OCI-LY3 (cell line): ENCODE measurements around the gene IL22RA1.

ENCODE experiments used
- H2AFZ ChIP-seq: fragments of 200-600, 300-600 bp; shearing (Covaris generic); 2 replicates; pipeline ENCODE4 v1.6.0; 2014; ENCODE audit warnings: antibody characterized with exemption, low read depth, low read length
- H3K27ac ChIP-seq: fragments of 200-600, 300-600 bp; sonication (generic); 2 replicates; pipeline ENCODE4 v1.5.1; 2014; ENCODE audit warnings: mild to moderate bottlenecking, low read length, moderate library complexity, mixed read lengths
- H3K27me3 ChIP-seq: fragments of 200-600, 300-600 bp; sonication (generic); 2 replicates; pipeline ENCODE4 v1.6.1; 2014; ENCODE audit warnings: low read depth, low read length, mixed read lengths
- H3K36me3 ChIP-seq: fragments of 200-600, 300-600 bp; sonication (generic); replicated peaks from 2 replicates; pipeline ENCODE3; 2014; ENCODE audit warnings: low read depth, low read length, mixed read lengths
- H3K4me1 ChIP-seq: fragments of 300-600, 200-600 bp; sonication (generic); 2 replicates; pipeline ENCODE4 v1.6.1; 2014; ENCODE audit warnings: low read length, mixed read lengths
- H3K4me2 ChIP-seq: fragments of 200-600, 300-600 bp; sonication (generic); 2 replicates; pipeline ENCODE4 v1.6.1; 2014; ENCODE audit warnings: low read length, mixed read lengths
- H3K4me3 ChIP-seq: fragments of 300-600, 200-600 bp; sonication (generic); 2 replicates; pipeline ENCODE4 v1.5.1; 2014; ENCODE audit warnings: antibody characterized with exemption, mild to moderate bottlenecking, low read length, moderate library complexity
- H3K79me2 ChIP-seq: fragments of 300-600, 200-600 bp; shearing (Covaris generic); 2 replicates; pipeline ENCODE4 v1.6.1; 2014; ENCODE audit warnings: mild to moderate bottlenecking, low read length, mixed read lengths
- H3K9ac ChIP-seq: fragments of 300-600, 200-600 bp; shearing (Covaris generic); 2 replicates; pipeline ENCODE4 v1.6.0; 2014; ENCODE audit warnings: mild to moderate bottlenecking, low read length, moderate library complexity
- H3K9me3 ChIP-seq: fragments of 200-600, 300-600 bp; shearing (Covaris generic); 2 replicates; pipeline ENCODE4 v1.6.1; 2014; ENCODE audit warnings: low read length, mixed read lengths; ENCODE audit not compliant: insufficient read depth
- H4K20me1 ChIP-seq: fragments of 200-600, 300-600 bp; sonication (generic); 2 replicates; pipeline ENCODE4 v1.6.1; 2016; ENCODE audit warnings: low read length, mixed read lengths; ENCODE audit not compliant: insufficient read depth
- CTCF ChIP-seq: fragments of 200-600, 300-600 bp; sonication (generic); IDR thresholded peaks from 2 replicates; pipeline ENCODE4 v1.5.1; 2014; ENCODE audit warnings: antibody characterized with exemption, low read length, low read depth
- EZH2phosphoT487 ChIP-seq: fragments of 200-600 bp; shearing (Covaris generic); IDR thresholded peaks from 2 replicates; pipeline ENCODE4 v1.6.1; 2018; ENCODE audit warnings: antibody characterized with exemption, mixed run types, low read depth

The IL22RA1 gene

GRCh38 chr1:24089027-24089742 lies 53.8 kb downstream of the IL22RA1 start:
- H3K36me3 ChIP-seq = no peaks in the 10 kb centered on the region
- no peaks in the 10 kb centered on the region for H3K4me1 ChIP-seq
- no peak overlapping the region for H3K9ac ChIP-seq
- H3K4me3 ChIP-seq = no peak overlapping the region
- TF ChIP-seq CTCF (no peak), EZH2phosphoT487 (no peak)
- no peak overlapping the region for H3K4me2 ChIP-seq
- H4K20me1 ChIP-seq = no peaks in the 10 kb centered on the region
- H3K79me2 ChIP-seq = no peaks in the 10 kb centered on the region
- H3K27me3 ChIP-seq = no peaks in the 10 kb centered on the region
- no peak overlapping the region for H3K27ac ChIP-seq
- H2AFZ ChIP-seq = no peak overlapping the region
- H3K9me3 ChIP-seq = no peaks in the 10 kb centered on the region

- no peaks in the 10 kb centered on the region for H3K4me1 ChIP-seq
- H3K27me3 ChIP-seq = no peaks in the 10 kb centered on the region
- H3K9ac ChIP-seq = no peak overlapping the region
- H4K20me1 ChIP-seq = no peaks in the 10 kb centered on the region
- H2AFZ ChIP-seq = no peak overlapping the region
- H3K27ac ChIP-seq = no peak overlapping the region
- TF ChIP-seq CTCF (no peak), EZH2phosphoT487 (no peak)
- H3K9me3 ChIP-seq = no peaks in the 10 kb centered on the region
- no peaks in the 10 kb centered on the region for H3K79me2 ChIP-seq
- H3K36me3 ChIP-seq = no peaks in the 10 kb centered on the region
- H3K4me3 ChIP-seq = no peak overlapping the region
- H3K4me2 ChIP-seq = no peak overlapping the region
Measured at GRCh38 chr1:24086466-24086865, 56.5 kb downstream of the IL22RA1 start.

- Histone ChIP-seq H3K4me3 (no peak overlapping the region), H3K9ac (no peak overlapping the region), H3K27me3 (no peaks in the 10 kb centered on the region), H3K9me3 (no peaks in the 10 kb centered on the region), H3K27ac (no peak overlapping the region), H3K36me3 (no peaks in the 10 kb centered on the region), H4K20me1 (no peaks in the 10 kb centered on the region), H3K4me2 (no peak overlapping the region), H3K79me2 (no peaks in the 10 kb centered on the region), H2AFZ (no peak overlapping the region), H3K4me1 (no peaks in the 10 kb centered on the region)
- TF ChIP-seq EZH2phosphoT487 (no peak), CTCF (no peak)
Measured at GRCh38 chr1:24085546-24085945, 57.4 kb downstream of the IL22RA1 start.

GRCh38 chr1:24085007-24085406 lies 57.9 kb downstream of the IL22RA1 start:
- Histone ChIP-seq H3K36me3 (no peaks in the 10 kb centered on the region), H3K27me3 (no peaks in the 10 kb centered on the region), H3K4me2 (no peak overlapping the region), H3K79me2 (no peaks in the 10 kb centered on the region), H3K4me1 (no peaks in the 10 kb centered on the region), H4K20me1 (no peaks in the 10 kb centered on the region), H2AFZ (no peak overlapping the region), H3K4me3 (no peak overlapping the region), H3K9me3 (no peaks in the 10 kb centered on the region), H3K9ac (no peak overlapping the region), H3K27ac (no peak overlapping the region)
- no peak for TF ChIP-seq CTCF
- TF ChIP-seq EZH2phosphoT487 = no peak
